Activated CD4-positive, alpha-beta T cell treated with anti-CD3 and anti-CD28 coated beads for 24 hours (primary cell): ENCODE results near the gene CPNE4.
"Not testable (repeated sequence)": the region's sequence is repeated elsewhere in the genome, so short reads cannot be mapped to it uniquely, and the experiment has no call there.

Source experiments
- DNase-seq, 2 donors: peaks; one replicate each; pipeline ENCODE4 v3.0.0-alpha.2; 2020; ENCODE audit warnings: low read depth in 2 of 2

CPNE4 gene

GRCh38 chr3:131538968-131539367, 495.8 kb downstream of the CPNE4 start:
- no peak for DNase-seq

GRCh38 chr3:131537531-131537930, 497.3 kb downstream of the CPNE4 start:
- no peak for DNase-seq

GRCh38 chr3:131535596-131535995, 499.2 kb downstream of the CPNE4 start:
- DNase-seq: no peak

GRCh38 chr3:131535131-131535530, 499.7 kb downstream of the CPNE4 start:
- DNase-seq: no peak

GRCh38 chr3:131532645-131533044, 502.2 kb downstream of the CPNE4 start:
- no peak for DNase-seq

GRCh38 chr3:131530843-131531242, 504.0 kb downstream of the CPNE4 start:
- no peak for DNase-seq

GRCh38 chr3:131530388-131530787, 504.4 kb downstream of the CPNE4 start:
- DNase-seq: no peak

GRCh38 chr3:131526801-131527347, 507.9 kb downstream of the CPNE4 start:
- DNase-seq: no peak

GRCh38 chr3:131518680-131519079, 516.1 kb downstream of the CPNE4 start:
- no peak for DNase-seq

GRCh38 chr3:131505421-131505820, 529.4 kb downstream of the CPNE4 start:
- DNase-seq: no peak

- no peak for DNase-seq
Measured at GRCh38 chr3:131503320-131503635, 531.5 kb downstream of the CPNE4 start.

- DNase-seq: peak; percentile 72 to 73
Measured at GRCh38 chr3:131502530-131503319, 532.1 kb downstream of the CPNE4 start, which contains the start of gene MRPL3. Gene MRPL3 (minus strand): TSS chr3:131502971. CDS start chr3:131502821, 150 bp downstream.

- DNase-seq: no peak
Measured at GRCh38 chr3:131501949-131502348, 532.9 kb downstream of the CPNE4 start.

GRCh38 chr3:131494706-131495105, 540.1 kb downstream of the CPNE4 start:
- DNase-seq: no peak

GRCh38 chr3:131491775-131492174, 543.0 kb downstream of the CPNE4 start:
- DNase-seq: no peak

- DNase-seq: no peak
Measured at GRCh38 chr3:131491084-131491483, 543.7 kb downstream of the CPNE4 start.

GRCh38 chr3:131486545-131486944, 548.3 kb downstream of the CPNE4 start:
- not testable (repeated sequence) for DNase-seq

- DNase-seq: no peak
Measured at GRCh38 chr3:131485119-131485518, 549.7 kb downstream of the CPNE4 start.

- no peak for DNase-seq
Measured at GRCh38 chr3:131484496-131485111, 550.2 kb downstream of the CPNE4 start.
